GM21360 (cell line): ENCODE data around the gene A1CF.

ENCODE experiments used
- ATAC-seq: cut with Tn5 transposase; IDR thresholded peaks from one replicate; pipeline ENCODE4 v1.9.1; 2021; ENCODE audit warnings: mild to moderate bottlenecking, moderate library complexity; ENCODE audit not compliant: unreplicated experiment

Gene A1CF

DNA sequence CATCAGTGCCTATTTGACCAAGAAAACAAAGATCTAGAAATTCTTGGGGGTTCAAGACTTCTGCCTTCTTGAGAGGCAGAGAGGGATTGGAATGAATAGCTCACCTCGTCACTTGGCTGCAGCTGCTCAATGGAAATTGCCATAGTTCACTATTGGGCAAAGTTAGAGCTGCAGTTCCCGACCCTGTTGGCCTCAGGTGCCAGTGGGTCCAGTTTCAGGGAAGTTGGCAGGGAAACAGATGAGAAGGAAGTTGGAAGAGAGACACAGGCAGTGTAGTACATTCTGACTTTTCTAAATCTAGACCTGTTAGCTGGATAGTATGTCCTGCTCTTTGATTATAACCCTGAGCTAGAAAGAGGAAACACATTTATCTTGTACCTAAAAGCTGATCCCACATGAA, 19.1 kb downstream of the A1CF start:
- no peak for ATAC-seq

- no peak for ATAC-seq
Observed at GRCh38 chr10:50862719-50863118, 22.7 kb downstream of the A1CF start.

GRCh38 chr10:50861370-50861769, 24.1 kb downstream of the A1CF start:
- ATAC-seq: no peak

GRCh38 chr10:50857579-50857978, 27.8 kb downstream of the A1CF start:
- no peak for ATAC-seq

GRCh38 chr10:50855461-50855860, 30.0 kb downstream of the A1CF start:
- no peak for ATAC-seq

DNA sequence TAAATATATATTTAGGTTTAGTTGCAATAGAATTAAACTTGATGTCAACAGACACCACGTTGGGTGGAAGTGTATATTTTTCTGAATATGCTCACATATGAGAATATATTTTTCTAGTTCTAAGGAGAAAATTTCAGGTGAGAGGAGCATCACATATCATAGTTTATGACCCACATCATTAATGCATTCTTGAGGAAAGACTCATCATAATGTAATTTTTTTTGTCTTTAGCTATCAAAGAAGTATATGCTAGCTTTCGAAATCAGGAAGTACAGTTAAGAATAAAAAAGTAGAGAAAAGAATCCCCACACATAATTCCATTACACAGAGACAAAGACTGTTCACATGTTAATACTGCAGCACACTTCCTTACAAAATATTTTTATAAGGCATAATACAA, 30.4 kb downstream of the A1CF start:
- ATAC-seq: no peak

- ATAC-seq: no peak
Observed at GRCh38 chr10:50853557-50853956, 31.9 kb downstream of the A1CF start.

DNA sequence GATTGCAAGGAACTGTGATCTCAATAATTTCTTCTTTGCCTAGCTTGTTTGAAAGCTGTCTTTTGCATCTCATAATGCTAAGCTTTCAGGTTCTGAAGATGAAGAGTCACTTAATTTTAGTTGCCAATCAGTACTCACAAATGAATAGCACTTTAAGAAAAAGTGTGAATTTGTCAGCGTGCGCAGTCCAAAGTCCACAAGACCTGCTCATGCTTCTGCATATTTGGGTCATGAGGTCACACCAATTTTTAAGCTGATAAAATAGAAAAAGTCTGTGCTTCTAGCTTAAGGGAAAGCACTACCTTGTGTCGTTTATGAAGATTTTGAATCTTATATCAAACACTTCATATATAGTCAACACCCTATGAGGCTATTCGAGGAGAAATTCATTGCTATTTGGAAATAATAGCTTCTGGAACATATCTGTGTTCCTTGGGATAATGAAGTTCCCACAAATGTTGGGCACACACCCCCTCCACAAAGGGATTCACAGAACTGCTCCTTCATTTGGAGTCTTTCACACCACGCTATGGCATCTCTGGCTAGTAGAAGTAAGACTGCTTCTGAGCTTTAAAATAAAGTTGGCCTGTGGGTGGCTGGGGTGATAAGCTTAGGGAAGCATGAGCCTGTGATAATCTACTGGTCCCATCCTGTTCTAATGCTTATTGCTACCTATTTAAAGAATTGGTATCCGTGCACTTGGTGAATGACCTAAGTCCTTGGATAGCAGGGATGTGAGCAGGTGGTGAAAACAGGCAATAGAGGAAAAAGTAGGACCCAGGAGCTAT, 33.3 kb downstream of the A1CF start:
- no peak for ATAC-seq

- ATAC-seq: no peak
Observed at GRCh38 chr10:50850578-50851230, 34.7 kb downstream of the A1CF start.

GRCh38 chr10:50846753-50847152, 38.7 kb downstream of the A1CF start:
- ATAC-seq: no peak

DNA sequence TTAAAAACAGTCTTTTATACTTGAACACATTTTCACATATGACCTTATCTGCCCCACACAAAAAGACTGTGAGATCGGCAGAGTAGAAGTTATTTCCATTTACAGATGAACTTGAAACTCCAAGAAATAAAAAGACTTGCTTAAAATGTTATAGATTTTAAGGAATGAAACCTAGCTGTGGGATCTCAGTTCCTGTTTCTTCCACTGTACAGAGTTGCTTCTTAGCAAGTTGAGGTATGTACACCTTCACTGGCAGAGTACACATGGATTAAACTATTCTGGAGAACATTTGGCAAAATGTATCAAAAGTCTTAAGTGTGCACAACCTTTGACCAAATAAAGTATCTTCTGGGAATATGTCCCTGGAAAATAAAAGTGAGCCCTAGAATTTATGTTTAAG, 48.3 kb downstream of the A1CF start:
- no peak for ATAC-seq

- no peak for ATAC-seq
Observed at GRCh38 chr10:50832171-50832751, 53.2 kb downstream of the A1CF start.

DNA sequence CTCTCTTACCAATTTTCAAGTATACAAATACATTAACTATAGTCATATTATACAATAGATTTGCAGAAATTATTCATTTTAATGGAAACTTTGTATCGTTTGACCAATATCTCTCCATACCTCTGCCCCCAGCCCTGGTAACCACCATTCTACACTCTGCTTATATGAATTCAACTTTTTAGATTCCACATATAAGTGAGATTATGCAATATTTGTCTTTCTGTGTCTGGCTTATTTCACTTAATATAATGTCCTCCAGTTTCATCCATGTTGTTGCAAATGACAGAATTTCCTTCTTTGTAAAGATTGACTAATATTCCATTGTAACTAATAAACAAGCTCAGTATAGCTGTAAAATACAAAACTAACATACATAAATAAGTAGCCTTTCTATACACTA, 55.4 kb downstream of the A1CF start:
- no peak for ATAC-seq

- ATAC-seq: no peak
Observed at GRCh38 chr10:50824782-50825181, 60.6 kb downstream of the A1CF start.

GRCh38 chr10:50823789-50824188, 61.6 kb downstream of the A1CF start:
- no peak for ATAC-seq

- ATAC-seq: no peak
Observed at GRCh38 chr10:50809596-50809995, 75.8 kb downstream of the A1CF start.

- ATAC-seq: no peak
Observed at GRCh38 chr10:50807851-50808776, 77.3 kb downstream of the A1CF start.

- ATAC-seq: no peak
Observed at GRCh38 chr10:50805981-50806622, 79.3 kb downstream of the A1CF start.

DNA sequence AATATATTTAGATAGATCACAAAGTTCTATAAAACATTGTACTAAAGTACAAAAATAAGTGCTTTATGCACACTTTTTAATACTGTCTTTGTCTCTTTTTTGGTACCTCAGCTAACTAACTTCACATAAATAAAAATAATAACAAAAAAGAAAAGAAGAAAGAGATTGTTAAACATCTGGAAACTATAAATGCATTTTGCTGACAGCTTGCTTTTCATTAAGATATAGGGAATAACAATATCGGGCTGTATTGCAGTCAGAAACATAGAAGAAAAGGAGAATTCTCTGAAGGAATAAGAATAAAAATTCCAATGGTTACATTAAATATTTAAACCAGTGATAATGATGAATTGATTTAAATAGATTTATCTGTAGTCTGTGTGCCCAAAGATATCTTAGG, 85.8 kb downstream of the A1CF start:
- no peak for ATAC-seq

- no peak for ATAC-seq
Observed at GRCh38 chr10:50798297-50798696, 87.1 kb downstream of the A1CF start.

DNA sequence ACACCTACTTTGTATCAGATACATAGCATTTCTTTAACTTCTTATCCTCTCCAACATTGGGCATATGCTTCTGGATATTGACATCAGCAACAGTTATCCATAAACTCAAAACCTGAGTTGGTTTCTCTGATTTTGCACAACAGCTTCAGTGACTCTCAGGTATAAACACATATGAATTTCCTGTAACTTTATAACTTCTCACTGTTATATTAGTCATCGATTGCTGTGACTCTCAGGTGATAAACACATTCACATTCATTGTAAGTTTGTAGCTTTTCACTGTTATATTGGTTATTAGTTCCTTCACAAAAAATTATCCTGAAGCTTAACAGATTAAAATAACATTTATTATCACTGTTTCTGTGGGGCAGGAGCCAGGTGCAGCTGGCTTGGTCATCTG, 88.7 kb downstream of the A1CF start:
- ATAC-seq: no peak
